CD4-positive, alpha-beta T cell (primary cell): ENCODE results near the gene CHRDL2. TPM values are rescaled to one million over a fixed set of nuclear protein-coding genes. Genes with fewer than 3 reads are reported as not detected.

Experiments
- ATAC-seq: fragments of 200-7000 bp; cut with Tn5 transposase; one replicate; pipeline ENCODE4 v1.10.0; 2022; ENCODE audit warnings: mild to moderate bottlenecking; ENCODE audit not compliant: poor library complexity
- CTCF ChIA-PET: fragments of 350-600 bp; sonication (Branson Sonifier 250); formaldehyde crosslinking; loops from one replicate; lab custom pipeline; 2021; ENCODE audit warnings: antibody characterized with exemption, inconsistent platforms; lab: Charles Lee
- POLR2A ChIA-PET: fragments of 350-600 bp; sonication (Branson Sonifier 250); formaldehyde crosslinking; loops from one replicate; lab custom pipeline; 2021; ENCODE audit warnings: antibody characterized with exemption, inconsistent platforms; lab: Charles Lee
- DNase-seq, 14 experiments: peaks; one replicate each; pipeline ENCODE4 v3.0.0-alpha.2; 2013 to 2020; ENCODE audit warnings: mixed read lengths in 2 of 14
- H3K27ac ChIP-seq, 2 donors: one replicate each; pipeline versions ENCODE4 v1.5.1 to v1.7.0; 2013; ENCODE audit warnings: low read length in 2 of 2, low read depth in 1 of 2, mild to moderate bottlenecking in 1 of 2
- H3K27me3 ChIP-seq, 2 experiments: 1 replicate in 1 of 2; 2 replicates in 1 of 2; pipeline versions ENCODE4 v1.6.1 to v1.7.0; 2013; ENCODE audit warnings: low read length in 2 of 2, control low read depth in 1 of 2, mild to moderate bottlenecking in 1 of 2, moderate library complexity in 1 of 2; ENCODE audit not compliant: insufficient read depth in 2 of 2, control insufficient read depth in 1 of 2
- H3K36me3 ChIP-seq: one replicate; pipeline ENCODE4 v1.6.1; 2013; ENCODE audit warnings: low read length, control low read depth; ENCODE audit not compliant: insufficient read depth
- H3K4me1 ChIP-seq: one replicate; pipeline ENCODE4 v1.6.1; 2013; ENCODE audit warnings: low read length, control low read depth; ENCODE audit not compliant: insufficient read depth
- H3K4me3 ChIP-seq: one replicate; pipeline ENCODE4 v1.5.1; 2013; ENCODE audit warnings: mild to moderate bottlenecking, low read length, moderate library complexity
- H3K9me3 ChIP-seq, 2 experiments: 1 replicate in 1 of 2; 2 replicates in 1 of 2; pipeline versions ENCODE4 v1.6.1 to v1.7.0; 2013; ENCODE audit warnings: low read length in 2 of 2, mild to moderate bottlenecking in 2 of 2, control low read depth in 1 of 2, moderate library complexity in 1 of 2; ENCODE audit not compliant: control insufficient read depth in 1 of 2, insufficient read depth in 1 of 2
- H3K27ac Mint-ChIP-seq: one replicate; pipeline ENCODE4 v1.8.0; 2020; ENCODE audit warnings: mixed read lengths
- H3K27me3 Mint-ChIP-seq: one replicate; pipeline ENCODE4 v1.8.0; 2021; ENCODE audit warnings: mixed read lengths
- H3K36me3 Mint-ChIP-seq: one replicate; pipeline ENCODE4 v1.8.0; 2021; ENCODE audit warnings: low read depth, mixed read lengths
- H3K4me1 Mint-ChIP-seq: one replicate; pipeline ENCODE4 v1.8.0; 2021; ENCODE audit warnings: low read depth, mixed read lengths
- H3K4me3 Mint-ChIP-seq: one replicate; pipeline ENCODE4 v1.8.0; 2020; ENCODE audit warnings: mild to moderate bottlenecking, mixed read lengths
- H3K9me3 Mint-ChIP-seq: one replicate; pipeline ENCODE4 v1.8.0; 2020; ENCODE audit warnings: mixed read lengths
- intact Hi-C, 2 experiments: fragments of 100-400 bp; cut with DNase I in 1 of 2; cut with micrococcal nuclease in 1 of 2; formaldehyde crosslinking; loops; one replicate each; pipeline versions ENCODE4 v1.15.1 to v1.9.0; 2023 to 2025; cut with DNase I, micrococcal nuclease
- total RNA-seq, 174 experiments: library from RNA in 2 of 174; stranded (reverse) in 2 of 174; gene quantifications; one replicate each; pipeline ENCODE4 v1.2.3 and lab custom pipeline; 2021 to 2026
- TF ChIP-seq, protein P1 (sequence below): fragments of 200-600 bp; IDR thresholded peaks from one replicate; pipeline ENCODE4 v1.8.0; 2022; ENCODE audit warnings: antibody characterized with exemption, mild to moderate bottlenecking

CHRDL2 gene
- total RNA-seq, 2 experiments from 2014 or later: not detected

DNA sequence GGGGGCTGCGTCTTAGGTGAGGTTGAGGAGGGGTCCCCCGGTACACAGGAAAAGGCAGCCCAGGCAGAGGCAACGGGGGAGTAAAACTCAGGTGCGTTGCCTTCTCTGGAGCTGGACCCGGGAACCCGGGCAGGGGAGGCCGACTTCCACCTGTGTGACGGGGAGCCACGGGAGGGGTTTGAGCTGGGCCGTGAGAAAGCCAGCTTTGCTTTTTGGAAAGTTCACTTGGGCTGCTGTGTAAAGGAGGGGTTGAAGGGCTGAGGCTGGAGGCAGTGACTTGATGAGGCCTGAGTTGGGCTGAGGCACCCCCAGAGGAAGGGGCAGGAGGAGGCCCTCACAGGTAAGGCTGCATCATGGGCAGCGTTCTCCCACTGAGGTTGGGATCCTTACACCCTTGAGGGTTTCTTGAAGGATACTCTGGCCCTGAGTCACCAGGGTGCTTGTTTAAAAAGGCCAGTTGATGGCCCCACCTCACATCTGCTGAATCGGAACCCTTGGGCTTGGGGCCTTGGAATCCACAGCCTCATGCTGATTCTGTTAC is 47.2 kb downstream of the CHRDL2 start:
- ChIA-PET CTCF (no interaction called here), POLR2A (no interaction called here)
- H3K9me3 ChIP-seq: peaks cover 0 to 6% of the 10 kb centered on the region in 2 experiments
- no peaks in the 10 kb centered on the region for H3K36me3 Mint-ChIP-seq
- H3K4me3 ChIP-seq: no peak overlapping the region
- H3K4me1 ChIP-seq: peaks cover 6% of the 10 kb centered on the region
- no peaks in the 10 kb centered on the region for H3K4me1 Mint-ChIP-seq
- TF ChIP-seq, protein P1, sequence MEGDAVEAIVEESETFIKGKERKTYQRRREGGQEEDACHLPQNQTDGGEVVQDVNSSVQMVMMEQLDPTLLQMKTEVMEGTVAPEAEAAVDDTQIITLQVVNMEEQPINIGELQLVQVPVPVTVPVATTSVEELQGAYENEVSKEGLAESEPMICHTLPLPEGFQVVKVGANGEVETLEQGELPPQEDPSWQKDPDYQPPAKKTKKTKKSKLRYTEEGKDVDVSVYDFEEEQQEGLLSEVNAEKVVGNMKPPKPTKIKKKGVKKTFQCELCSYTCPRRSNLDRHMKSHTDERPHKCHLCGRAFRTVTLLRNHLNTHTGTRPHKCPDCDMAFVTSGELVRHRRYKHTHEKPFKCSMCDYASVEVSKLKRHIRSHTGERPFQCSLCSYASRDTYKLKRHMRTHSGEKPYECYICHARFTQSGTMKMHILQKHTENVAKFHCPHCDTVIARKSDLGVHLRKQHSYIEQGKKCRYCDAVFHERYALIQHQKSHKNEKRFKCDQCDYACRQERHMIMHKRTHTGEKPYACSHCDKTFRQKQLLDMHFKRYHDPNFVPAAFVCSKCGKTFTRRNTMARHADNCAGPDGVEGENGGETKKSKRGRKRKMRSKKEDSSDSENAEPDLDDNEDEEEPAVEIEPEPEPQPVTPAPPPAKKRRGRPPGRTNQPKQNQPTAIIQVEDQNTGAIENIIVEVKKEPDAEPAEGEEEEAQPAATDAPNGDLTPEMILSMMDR: no peak
- intact Hi-C loops: no loop called here
- H3K4me3 Mint-ChIP-seq: no peak overlapping the region
- no peaks in the 10 kb centered on the region for H3K36me3 ChIP-seq
- no peak for DNase-seq
- ATAC-seq: no peak
- H3K27ac ChIP-seq: no peak overlapping the region
- H3K27ac Mint-ChIP-seq: no peak overlapping the region
- no peaks in the 10 kb centered on the region for H3K9me3 Mint-ChIP-seq
- H3K27me3 Mint-ChIP-seq: peaks cover 40% of the 10 kb centered on the region
- H3K27me3 ChIP-seq: peaks cover 9 to 14% of the 10 kb centered on the region in 2 experiments

DNA sequence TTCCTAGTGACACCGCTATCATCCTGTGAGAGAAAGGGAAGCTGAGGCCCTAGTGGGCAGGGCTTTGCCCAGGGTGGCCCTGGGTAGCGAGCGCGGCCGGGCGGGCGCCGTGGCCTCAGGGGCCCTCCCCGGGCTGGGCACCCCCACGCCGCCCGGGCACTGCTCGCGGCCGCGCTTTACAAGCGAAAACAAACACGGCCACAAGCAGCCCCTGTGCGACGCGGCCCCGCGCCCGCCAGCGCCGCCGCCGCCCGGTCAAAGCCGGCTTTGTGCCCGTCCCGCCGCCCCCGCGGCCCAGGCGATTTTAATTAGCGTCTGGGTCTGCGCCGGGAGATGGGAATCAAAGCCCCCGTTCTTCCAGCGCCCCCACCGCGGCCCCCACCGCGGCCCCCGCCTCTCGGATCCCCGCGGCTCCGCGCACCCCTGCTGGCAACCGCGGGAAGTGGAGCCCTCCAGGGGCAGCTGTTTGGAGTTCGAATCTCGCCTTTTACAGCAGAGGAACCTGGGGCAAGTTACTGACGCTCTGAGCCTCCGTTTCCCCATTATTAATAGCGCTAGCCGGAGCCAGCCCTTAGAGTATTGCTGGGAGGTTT is 47.9 kb downstream of the CHRDL2 start:
- CTCF ChIA-PET: no interaction called here
- intact Hi-C loops: no loop called here

DNA sequence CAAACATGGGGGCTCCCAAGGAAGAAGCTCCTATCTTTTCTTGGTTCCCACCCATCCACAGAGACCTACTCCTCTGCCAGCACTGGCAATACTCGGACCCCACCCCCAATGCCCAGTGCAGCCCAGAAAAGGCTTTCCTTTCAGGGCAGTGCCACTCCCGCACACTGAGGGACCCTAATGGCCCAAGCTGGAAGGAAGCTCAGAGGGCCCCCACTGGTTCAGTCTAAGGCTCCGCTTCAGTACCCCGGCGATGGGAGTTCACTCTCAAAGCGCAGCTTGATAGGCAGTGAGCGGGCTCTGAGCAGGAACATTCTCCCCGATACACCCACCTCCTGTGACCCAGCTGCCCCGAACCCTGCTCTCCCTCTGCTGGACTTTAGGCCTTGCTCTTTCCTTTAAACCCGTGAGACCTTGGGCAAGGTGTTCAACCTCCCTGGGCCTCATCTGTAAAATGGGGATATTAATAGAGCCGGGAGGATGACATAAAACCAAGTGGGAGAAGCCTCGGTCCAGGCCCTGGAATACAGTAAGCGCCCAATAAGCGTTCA is 48.4 kb downstream of the CHRDL2 start:
- no peaks in the 10 kb centered on the region for H3K9me3 Mint-ChIP-seq
- no peaks in the 10 kb centered on the region for H3K4me1 Mint-ChIP-seq
- H3K9me3 ChIP-seq: peaks cover 0 to 6% of the 10 kb centered on the region in 2 experiments
- H3K4me3 Mint-ChIP-seq: no peak overlapping the region
- H3K27me3 Mint-ChIP-seq: peaks cover 40% of the 10 kb centered on the region
- H3K4me3 ChIP-seq: no peak overlapping the region
- peaks cover 6% of the 10 kb centered on the region for H3K4me1 ChIP-seq
- no peaks in the 10 kb centered on the region for H3K36me3 Mint-ChIP-seq
- DNase-seq: no peak
- no peaks in the 10 kb centered on the region for H3K36me3 ChIP-seq
- CTCF ChIA-PET: no interaction called here
- no peak overlapping the region for H3K27ac ChIP-seq
- no peak for ATAC-seq
- POLR2A ChIA-PET: no interaction called here
- H3K27me3 ChIP-seq: peaks cover 9 to 14% of the 10 kb centered on the region in 2 experiments
- intact Hi-C loops: no loop called here
- no peak overlapping the region for H3K27ac Mint-ChIP-seq
- TF ChIP-seq, protein P1: no peak

More for the DNA sequence above, 47.9 kb downstream of the CHRDL2 start:
- POLR2A ChIA-PET: no interaction called here
- no peak overlapping the region for H3K27ac Mint-ChIP-seq
- peaks cover 9 to 14% of the 10 kb centered on the region in 2 experiments for H3K27me3 ChIP-seq
- H3K27ac ChIP-seq: no peak overlapping the region
- H3K4me1 Mint-ChIP-seq: no peaks in the 10 kb centered on the region
- H3K36me3 ChIP-seq: no peaks in the 10 kb centered on the region
- H3K4me1 ChIP-seq: peaks cover 6% of the 10 kb centered on the region
- ATAC-seq: no peak
- no peak overlapping the region for H3K4me3 Mint-ChIP-seq
- no peak for DNase-seq
- peaks cover 40% of the 10 kb centered on the region for H3K27me3 Mint-ChIP-seq
- no peaks in the 10 kb centered on the region for H3K9me3 Mint-ChIP-seq
- no peak overlapping the region for H3K4me3 ChIP-seq
- H3K9me3 ChIP-seq: peaks cover 0 to 6% of the 10 kb centered on the region in 2 experiments
- TF ChIP-seq, protein P1: no peak
- no peaks in the 10 kb centered on the region for H3K36me3 Mint-ChIP-seq
